Right cardiac atrium (tissue), 5 donors: ENCODE measurements around the gene TNPO2. TPM values are rescaled to one million over a fixed set of nuclear protein-coding genes. Genes with fewer than 3 reads are reported as not detected.

ENCODE experiments used
- polyA plus RNA-seq: library from polyadenylated mRNA; stranded (reverse); fragments of 200-250 nt; gene quantifications from one replicate; pipeline ENCODE4 v1.2.3, GENCODE V29; 2013
- total RNA-seq, 4 donors: library from RNA; stranded (reverse); fragmentation: NEBNext Ultra II Directional; extraction: Animal tissue kit (Norgen Biotek cat#: 25700); gene quantifications; one replicate each; pipeline ENCODE4 v1.2.1, GENCODE V29; 2021
- donor health status: healthy with polysubstance abuse.
- donor health status: DM: no; HTN: yes; CAD: no.
- donor health status: DM: no; HTN: no; CAD: no.
- donor health status: DM: no; HTN: yes; CAD: no; lungs with severe emphysema.
- donor health status: DM: yes; HTN: yes; CAD: no.

The TNPO2 gene
- total and polyA plus RNA-seq, 5 donors, result 24.8 to 54.6 (median 44.9) TPM

Other genes with a start within 250 kb of the TNPO2 start
- 1 to 10 TPM; 1.3 to 2.6 (median 2.0) TPM for gene ZNF709, start 239.1 kb downstream of the TNPO2 start, total RNA-seq
- gene ZNF709, start 239.1 kb downstream of the TNPO2 start, polyA plus RNA-seq, result 1.3 TPM
- gene ZNF564, start 172.4 kb downstream of the TNPO2 start, total RNA-seq, result 10 to 100 TPM; 10.1 to 13.6 (median 12.1) TPM
- gene ZNF564, start 172.4 kb downstream of the TNPO2 start, polyA plus RNA-seq, result 4.6 TPM
- 1 to 10 TPM; 4.9 to 7.1 (median 6.0) TPM for gene ZNF490, start 113.1 kb downstream of the TNPO2 start, total RNA-seq
- 0.86 TPM for gene ZNF490, start 113.1 kb downstream of the TNPO2 start, polyA plus RNA-seq
- gene ZNF791, start 113.0 kb downstream of the TNPO2 start, total RNA-seq, result 10 to 100 TPM; 19.8 to 26.7 (median 20.9) TPM
- 6.8 TPM for gene ZNF791, start 113.0 kb downstream of the TNPO2 start, polyA plus RNA-seq
- 10 to 100 TPM; 32.7 to 52.6 (median 42.1) TPM for gene MAN2B1, start 57.2 kb downstream of the TNPO2 start, total RNA-seq
- 19.8 TPM for gene MAN2B1, start 57.2 kb downstream of the TNPO2 start, polyA plus RNA-seq
- 10 to 100 TPM in 1 of 4 donors, 1 to 10 TPM in 3; 6.3 to 10.5 (median 8.1) TPM for gene WDR83, start 57.1 kb downstream of the TNPO2 start, total RNA-seq
- 10.0 TPM for gene WDR83, start 57.1 kb downstream of the TNPO2 start, polyA plus RNA-seq
- gene DHPS, start 42.1 kb downstream of the TNPO2 start, total RNA-seq, result 10 to 100 TPM; 40.8 to 52.0 (median 49.7) TPM
- gene DHPS, start 42.1 kb downstream of the TNPO2 start, polyA plus RNA-seq, result 49.4 TPM
- gene GNG14, start 35.9 kb downstream of the TNPO2 start, total RNA-seq, result not detected
- gene GNG14, start 35.9 kb downstream of the TNPO2 start, polyA plus RNA-seq, result not detected
- gene FBXW9, start 27.3 kb downstream of the TNPO2 start, total RNA-seq, result 1 to 10 TPM; 1.2 to 2.0 (median 1.9) TPM
- gene FBXW9, start 27.3 kb downstream of the TNPO2 start, polyA plus RNA-seq, result 2.1 TPM
- gene TRIR, start 10.8 kb upstream of the TNPO2 start, total RNA-seq, result 100 to 1,000 TPM; 112 to 135 (median 129) TPM
- gene TRIR, start 10.8 kb upstream of the TNPO2 start, polyA plus RNA-seq, result 219 TPM
- gene GET3, start 13.6 kb upstream of the TNPO2 start, total RNA-seq, result 10 to 100 TPM; 49.7 to 64.7 (median 58.2) TPM
- 87.2 TPM for gene GET3, start 13.6 kb upstream of the TNPO2 start, polyA plus RNA-seq
- gene BEST2, start 27.9 kb upstream of the TNPO2 start, total RNA-seq, result not detected
- gene BEST2, start 27.9 kb upstream of the TNPO2 start, polyA plus RNA-seq, result not detected
- gene HOOK2, start 51.6 kb upstream of the TNPO2 start, total RNA-seq, result 10 to 100 TPM in 2 of 4 donors, 1 to 10 TPM in 2; 9.3 to 22.9 (median 13.4) TPM
- gene HOOK2, start 51.6 kb upstream of the TNPO2 start, polyA plus RNA-seq, result 18.0 TPM
- gene JUNB, start 67.6 kb upstream of the TNPO2 start, total RNA-seq, result 100 to 1,000 TPM in 1 of 4 donors, 10 to 100 TPM in 3; 29.9 to 209 (median 51.9) TPM
- 156 TPM for gene JUNB, start 67.6 kb upstream of the TNPO2 start, polyA plus RNA-seq
- 100 to 1,000 TPM; 595 to 772 (median 666) TPM for gene PRDX2, start 77.9 kb upstream of the TNPO2 start, total RNA-seq
- 834 TPM for gene PRDX2, start 77.9 kb upstream of the TNPO2 start, polyA plus RNA-seq
- 1 to 10 TPM; 2.2 to 3.6 (median 3.0) TPM for gene THSD8, start 78.1 kb upstream of the TNPO2 start, total RNA-seq
- gene THSD8, start 78.1 kb upstream of the TNPO2 start, polyA plus RNA-seq, result 2.5 TPM
- gene RNASEH2A, start 82.7 kb upstream of the TNPO2 start, total RNA-seq, result 1 to 10 TPM; 2.6 to 4.6 (median 3.7) TPM
- 3.5 TPM for gene RNASEH2A, start 82.7 kb upstream of the TNPO2 start, polyA plus RNA-seq
- not detected for gene RTBDN, start 110.6 kb upstream of the TNPO2 start, total RNA-seq
- gene RTBDN, start 110.6 kb upstream of the TNPO2 start, polyA plus RNA-seq, result not detected
- under 1 TPM in 3 of 4 donors, not detected in 1; 0.31 to 0.59 (median 0.34) TPM for gene MAST1, start 114.6 kb upstream of the TNPO2 start, total RNA-seq
- gene MAST1, start 114.6 kb upstream of the TNPO2 start, polyA plus RNA-seq, result 0.20 TPM
- gene DNASE2, start 157.5 kb upstream of the TNPO2 start, total RNA-seq, result 10 to 100 TPM; 22.2 to 30.6 (median 24.5) TPM
- 19.2 TPM for gene DNASE2, start 157.5 kb upstream of the TNPO2 start, polyA plus RNA-seq
- not detected for gene KLF1, start 163.3 kb upstream of the TNPO2 start, total RNA-seq
- not detected for gene KLF1, start 163.3 kb upstream of the TNPO2 start, polyA plus RNA-seq
- 10 to 100 TPM; 22.7 to 38.2 (median 27.4) TPM for gene GCDH, start 167.2 kb upstream of the TNPO2 start, total RNA-seq
- 26.1 TPM for gene GCDH, start 167.2 kb upstream of the TNPO2 start, polyA plus RNA-seq
- gene SYCE2, start 195.4 kb upstream of the TNPO2 start, total RNA-seq, result under 1 TPM in 1 of 4 donors, not detected in 3; 0.48 TPM
- gene SYCE2, start 195.4 kb upstream of the TNPO2 start, polyA plus RNA-seq, result 0.07 TPM
- gene FARSA, start 209.8 kb upstream of the TNPO2 start, total RNA-seq, result 10 to 100 TPM; 32.6 to 44.8 (median 42.9) TPM
- gene FARSA, start 209.8 kb upstream of the TNPO2 start, polyA plus RNA-seq, result 38.7 TPM
- 100 to 1,000 TPM; 314 to 703 (median 631) TPM for gene CALR, start 214.7 kb upstream of the TNPO2 start, total RNA-seq
- gene CALR, start 214.7 kb upstream of the TNPO2 start, polyA plus RNA-seq, result 374 TPM
- 100 to 1,000 TPM; 127 to 137 (median 133) TPM for gene RAD23A, start 221.9 kb upstream of the TNPO2 start, total RNA-seq
- gene RAD23A, start 221.9 kb upstream of the TNPO2 start, polyA plus RNA-seq, result 122 TPM
- 10 to 100 TPM; 24.3 to 33.2 (median 29.1) TPM for gene GADD45GIP1, start 233.3 kb upstream of the TNPO2 start, total RNA-seq
- gene GADD45GIP1, start 233.3 kb upstream of the TNPO2 start, polyA plus RNA-seq, result 64.5 TPM
- 10 to 100 TPM in 2 of 4 donors, 1 to 10 TPM in 2; 5.0 to 13.8 (median 11.1) TPM for gene DAND5, start 245.6 kb upstream of the TNPO2 start, total RNA-seq
- gene DAND5, start 245.6 kb upstream of the TNPO2 start, polyA plus RNA-seq, result 7.0 TPM